Measurements from ENCODE around the gene RIC1.

DNA sequence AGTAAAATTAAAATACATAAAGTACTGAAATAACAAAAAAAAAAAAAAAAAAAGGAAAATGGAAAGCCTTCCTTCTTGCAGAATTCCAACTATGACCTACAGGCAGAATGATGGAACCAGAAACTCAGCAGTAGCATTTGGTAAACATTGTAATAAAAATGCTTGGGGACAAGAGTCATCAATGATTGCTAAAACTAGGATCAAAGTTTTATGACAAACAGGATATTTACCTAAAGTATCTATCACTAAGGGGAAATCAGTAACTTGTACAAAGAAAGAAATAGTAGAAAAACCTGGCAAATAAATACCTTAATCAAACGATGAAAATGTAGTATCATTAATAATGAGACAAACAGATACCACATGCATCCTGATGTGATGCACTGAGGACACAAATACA, 186.6 kb downstream of the RIC1 start:
- TF ChIP-seq, protein P1, sequence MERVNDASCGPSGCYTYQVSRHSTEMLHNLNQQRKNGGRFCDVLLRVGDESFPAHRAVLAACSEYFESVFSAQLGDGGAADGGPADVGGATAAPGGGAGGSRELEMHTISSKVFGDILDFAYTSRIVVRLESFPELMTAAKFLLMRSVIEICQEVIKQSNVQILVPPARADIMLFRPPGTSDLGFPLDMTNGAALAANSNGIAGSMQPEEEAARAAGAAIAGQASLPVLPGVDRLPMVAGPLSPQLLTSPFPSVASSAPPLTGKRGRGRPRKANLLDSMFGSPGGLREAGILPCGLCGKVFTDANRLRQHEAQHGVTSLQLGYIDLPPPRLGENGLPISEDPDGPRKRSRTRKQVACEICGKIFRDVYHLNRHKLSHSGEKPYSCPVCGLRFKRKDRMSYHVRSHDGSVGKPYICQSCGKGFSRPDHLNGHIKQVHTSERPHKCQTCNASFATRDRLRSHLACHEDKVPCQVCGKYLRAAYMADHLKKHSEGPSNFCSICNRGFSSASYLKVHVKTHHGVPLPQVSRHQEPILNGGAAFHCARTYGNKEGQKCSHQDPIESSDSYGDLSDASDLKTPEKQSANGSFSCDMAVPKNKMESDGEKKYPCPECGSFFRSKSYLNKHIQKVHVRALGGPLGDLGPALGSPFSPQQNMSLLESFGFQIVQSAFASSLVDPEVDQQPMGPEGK (CRISPR knock-in tag; IDR thresholded peaks at IDR 0.05; ENCODE audit: borderline replicate concordance): no peak
- TF ChIP-seq, protein P2, sequence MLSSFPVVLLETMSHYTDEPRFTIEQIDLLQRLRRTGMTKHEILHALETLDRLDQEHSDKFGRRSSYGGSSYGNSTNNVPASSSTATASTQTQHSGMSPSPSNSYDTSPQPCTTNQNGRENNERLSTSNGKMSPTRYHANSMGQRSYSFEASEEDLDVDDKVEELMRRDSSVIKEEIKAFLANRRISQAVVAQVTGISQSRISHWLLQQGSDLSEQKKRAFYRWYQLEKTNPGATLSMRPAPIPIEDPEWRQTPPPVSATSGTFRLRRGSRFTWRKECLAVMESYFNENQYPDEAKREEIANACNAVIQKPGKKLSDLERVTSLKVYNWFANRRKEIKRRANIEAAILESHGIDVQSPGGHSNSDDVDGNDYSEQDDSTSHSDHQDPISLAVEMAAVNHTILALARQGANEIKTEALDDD (IDR thresholded peaks at IDR 0.05): no peak
- TF ChIP-seq ESRRA (IDR thresholded peaks at IDR 0.05; ENCODE audit: borderline replicate concordance, low read depth) (no peak), FOXA3 (CRISPR knock-in tag; conservative IDR thresholded peaks at IDR 0.05 in 1 of 2, IDR thresholded peaks at IDR 0.05 in 1 of 2) (no peak), RAD21 (CRISPR knock-in tag; conservative IDR thresholded peaks at IDR 0.05 in 1 of 2, IDR thresholded peaks at IDR 0.05 in 1 of 2) (no peak), ETV6 (IDR thresholded peaks at IDR 0.05; ENCODE audit: borderline replicate concordance in 1 of 2, low read depth in 2 of 2, low read length in 1 of 2) (no peak), ETV6 (CRISPR knock-in tag; IDR thresholded peaks at IDR 0.05; ENCODE audit: borderline replicate concordance) (no peak), TEAD4 (IDR thresholded peaks at IDR 0.05; ENCODE audit: low read length) (no peak), TEAD4 (CRISPR knock-in tag; IDR thresholded peaks at IDR 0.05; ENCODE audit: borderline replicate concordance) (no peak), CEBPB (tag; IDR thresholded peaks at IDR 0.05) (no peak), EGR1 (conservative IDR thresholded peaks at IDR 0.05) (no peak), RFX5 (IDR thresholded peaks at IDR 0.05; ENCODE audit: low read depth, low read length) (no peak)
- TF ChIP-seq, protein P3, sequence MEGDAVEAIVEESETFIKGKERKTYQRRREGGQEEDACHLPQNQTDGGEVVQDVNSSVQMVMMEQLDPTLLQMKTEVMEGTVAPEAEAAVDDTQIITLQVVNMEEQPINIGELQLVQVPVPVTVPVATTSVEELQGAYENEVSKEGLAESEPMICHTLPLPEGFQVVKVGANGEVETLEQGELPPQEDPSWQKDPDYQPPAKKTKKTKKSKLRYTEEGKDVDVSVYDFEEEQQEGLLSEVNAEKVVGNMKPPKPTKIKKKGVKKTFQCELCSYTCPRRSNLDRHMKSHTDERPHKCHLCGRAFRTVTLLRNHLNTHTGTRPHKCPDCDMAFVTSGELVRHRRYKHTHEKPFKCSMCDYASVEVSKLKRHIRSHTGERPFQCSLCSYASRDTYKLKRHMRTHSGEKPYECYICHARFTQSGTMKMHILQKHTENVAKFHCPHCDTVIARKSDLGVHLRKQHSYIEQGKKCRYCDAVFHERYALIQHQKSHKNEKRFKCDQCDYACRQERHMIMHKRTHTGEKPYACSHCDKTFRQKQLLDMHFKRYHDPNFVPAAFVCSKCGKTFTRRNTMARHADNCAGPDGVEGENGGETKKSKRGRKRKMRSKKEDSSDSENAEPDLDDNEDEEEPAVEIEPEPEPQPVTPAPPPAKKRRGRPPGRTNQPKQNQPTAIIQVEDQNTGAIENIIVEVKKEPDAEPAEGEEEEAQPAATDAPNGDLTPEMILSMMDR (IDR thresholded peaks at IDR 0.05 in 2 of 3, conservative IDR thresholded peaks at IDR 0.05 in 1 of 3; ENCODE audit: insufficient read depth in 2 of 3, low read depth in 1 of 3, low read length in 3 of 3): no peak
